ENCODE measurements around the gene PHACTR1. TPM values are rescaled to one million over a fixed set of nuclear protein-coding genes. Genes with fewer than 3 reads are reported as not detected.

The PHACTR1 gene
- total and polyA plus RNA-seq, 12 donors: 6.3 to 150 (median 79.9) TPM

DNA sequence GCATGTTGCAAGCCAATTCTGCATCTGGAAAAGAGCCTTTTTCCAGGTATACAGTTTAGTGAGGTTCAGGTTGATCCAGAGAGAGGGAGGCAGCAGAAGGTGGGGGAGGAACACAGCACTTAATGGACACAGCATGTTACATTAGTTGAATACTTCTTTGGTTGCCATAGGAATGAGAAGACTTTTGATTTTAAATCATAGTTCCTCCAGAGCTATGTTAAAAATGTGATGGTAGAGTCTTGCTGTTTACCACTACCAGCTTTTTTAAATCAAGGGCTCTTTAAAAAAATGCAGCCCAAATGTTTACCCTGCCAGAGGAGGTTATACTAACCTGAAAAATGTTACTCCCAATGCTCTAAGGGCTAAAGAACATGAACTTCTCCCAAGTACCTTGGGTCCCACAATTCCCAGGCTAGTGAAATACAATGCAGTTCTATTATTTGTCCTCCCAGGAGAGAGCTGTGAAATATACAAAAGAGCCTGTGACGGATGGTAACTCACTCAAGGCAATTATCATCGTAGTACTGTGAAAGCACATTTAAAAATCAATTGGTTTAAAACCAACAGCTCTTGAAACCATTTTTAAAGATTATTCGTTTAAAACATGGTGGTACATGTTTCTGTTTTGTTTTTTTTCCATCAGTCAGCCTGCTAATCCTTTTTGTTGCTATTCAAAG lies 6.9 kb upstream of the PHACTR1 start:
- intact Hi-C loops (cut with DNase I): no loop called here
- Histone ChIP-seq H3K4me3 (no peak overlapping the region), H3K36me3 (no peaks in the 10 kb centered on the region), H3K27ac (no peak overlapping the region), H3K4me1 (no peaks in the 10 kb centered on the region), H3K27me3 (peaks cover 0 to 62% (median 23%) of the 10 kb centered on the region in 7 donors), H3K9me3 (no peaks in the 10 kb centered on the region)
- ATAC-seq (no peak), DNase-seq (no peak)
- 50 to 63% methylated on average over 3 of the region's 3 CpGs for WGBS, 2 donors
- TF ChIP-seq, protein P1, sequence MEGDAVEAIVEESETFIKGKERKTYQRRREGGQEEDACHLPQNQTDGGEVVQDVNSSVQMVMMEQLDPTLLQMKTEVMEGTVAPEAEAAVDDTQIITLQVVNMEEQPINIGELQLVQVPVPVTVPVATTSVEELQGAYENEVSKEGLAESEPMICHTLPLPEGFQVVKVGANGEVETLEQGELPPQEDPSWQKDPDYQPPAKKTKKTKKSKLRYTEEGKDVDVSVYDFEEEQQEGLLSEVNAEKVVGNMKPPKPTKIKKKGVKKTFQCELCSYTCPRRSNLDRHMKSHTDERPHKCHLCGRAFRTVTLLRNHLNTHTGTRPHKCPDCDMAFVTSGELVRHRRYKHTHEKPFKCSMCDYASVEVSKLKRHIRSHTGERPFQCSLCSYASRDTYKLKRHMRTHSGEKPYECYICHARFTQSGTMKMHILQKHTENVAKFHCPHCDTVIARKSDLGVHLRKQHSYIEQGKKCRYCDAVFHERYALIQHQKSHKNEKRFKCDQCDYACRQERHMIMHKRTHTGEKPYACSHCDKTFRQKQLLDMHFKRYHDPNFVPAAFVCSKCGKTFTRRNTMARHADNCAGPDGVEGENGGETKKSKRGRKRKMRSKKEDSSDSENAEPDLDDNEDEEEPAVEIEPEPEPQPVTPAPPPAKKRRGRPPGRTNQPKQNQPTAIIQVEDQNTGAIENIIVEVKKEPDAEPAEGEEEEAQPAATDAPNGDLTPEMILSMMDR (IDR thresholded peaks at IDR 0.05): no peak

DNA sequence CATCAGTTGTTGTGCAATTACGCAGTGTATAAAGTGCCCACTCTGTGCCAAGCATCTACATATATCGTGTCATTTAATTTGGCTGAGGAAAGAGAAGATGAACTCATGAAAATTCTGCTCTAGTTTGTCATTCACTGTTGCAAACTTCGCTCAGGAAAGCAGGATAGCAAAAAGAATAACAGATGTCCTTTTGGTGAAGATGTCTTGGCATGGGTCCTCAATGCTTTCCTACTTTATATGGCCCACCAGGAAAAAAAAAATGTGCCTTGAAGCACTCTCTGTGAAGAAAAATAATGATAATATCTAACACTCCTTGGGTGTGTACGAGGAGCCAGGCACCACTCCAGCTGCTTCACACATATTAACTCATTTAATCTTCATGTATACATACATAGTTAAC lies 5.6 kb upstream of the PHACTR1 start:
- TF ChIP-seq, protein P1 (IDR thresholded peaks at IDR 0.05): no peak
- WGBS, 2 donors: 72 to 73% methylated on average over 4 of the region's 4 CpGs
- Histone ChIP-seq H3K27me3 (peaks cover 0 to 70% (median 22%) of the 10 kb centered on the region in 7 donors), H3K9me3 (no peaks in the 10 kb centered on the region), H3K27ac (no peak overlapping the region), H3K4me1 (no peaks in the 10 kb centered on the region), H3K36me3 (no peaks in the 10 kb centered on the region), H3K4me3 (no peak overlapping the region)
- no peak for ATAC-seq
- DNase-seq: no peak
- intact Hi-C loops (cut with DNase I): no loop called here

DNA sequence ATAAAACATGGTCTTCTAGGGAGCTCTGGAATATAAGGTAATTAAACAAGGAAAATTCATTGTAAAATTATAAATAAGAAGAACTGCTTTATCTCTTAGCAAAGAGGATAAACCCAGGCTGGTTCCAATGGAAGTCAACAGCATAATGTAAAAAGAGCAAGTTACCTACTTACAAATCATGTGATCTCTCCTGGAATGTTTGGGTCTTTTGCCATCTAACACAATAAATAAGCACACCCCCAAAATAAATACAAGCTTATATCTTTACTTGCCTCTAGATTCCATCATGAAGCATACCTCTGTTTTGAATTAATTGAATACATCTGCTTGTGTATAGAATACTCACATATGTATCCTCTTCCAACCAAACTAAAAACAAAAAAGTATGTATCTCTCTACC lies 2.5 kb upstream of the PHACTR1 start:
- H3K4me3 ChIP-seq: no peak overlapping the region
- ATAC-seq: no peak

DNA sequence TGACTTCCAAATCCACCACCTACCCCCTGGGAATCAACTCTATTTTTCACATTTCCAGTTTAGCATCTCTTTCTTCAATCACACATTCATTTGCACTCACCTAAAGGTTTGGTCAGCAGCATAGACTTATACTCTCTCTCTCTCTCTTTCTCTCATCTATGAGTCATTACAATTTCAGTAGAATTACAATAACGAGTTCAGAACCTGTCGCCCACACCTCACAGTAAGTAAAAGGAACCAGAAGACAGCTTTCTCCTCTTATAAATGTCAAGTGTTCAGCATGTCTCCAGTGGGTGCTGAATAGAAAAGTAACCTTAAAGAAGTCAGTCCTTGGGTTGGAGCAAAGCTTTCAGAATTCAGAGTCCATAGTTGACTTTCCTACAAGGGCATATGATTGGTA lies 1.1 kb upstream of the PHACTR1 start:
- peaks cover 0 to 82% (median 30%) of the 10 kb centered on the region in 7 donors for H3K27me3 ChIP-seq

More for the DNA sequence above, 2.5 kb upstream of the PHACTR1 start:
- intact Hi-C loops (cut with DNase I): no loop called here
- Histone ChIP-seq H3K27me3 (peaks cover 0 to 84% (median 26%) of the 10 kb centered on the region in 7 donors), H3K9me3 (no peaks in the 10 kb centered on the region), H3K4me1 (no peaks in the 10 kb centered on the region), H3K36me3 (no peaks in the 10 kb centered on the region), H3K27ac (no peak overlapping the region)
- DNase-seq: no peak
- TF ChIP-seq, protein P1 (IDR thresholded peaks at IDR 0.05): no peak

More for the DNA sequence above, 1.1 kb upstream of the PHACTR1 start:
- Histone ChIP-seq H3K27ac (no peak overlapping the region), H3K9me3 (no peaks in the 10 kb centered on the region), H3K4me3 (no peak overlapping the region), H3K4me1 (no peaks in the 10 kb centered on the region), H3K36me3 (no peaks in the 10 kb centered on the region)
- no peak for ATAC-seq
- TF ChIP-seq, protein P1 (IDR thresholded peaks at IDR 0.05): no peak
- intact Hi-C loops (cut with DNase I): no loop called here
- 85 to 94% methylated on average over 2 of the region's 2 CpGs for WGBS, 2 donors
- no peak for DNase-seq
